NCI-H1417 (cell line): ENCODE results near the gene PFN2.

Source experiments
- DNase-seq, 3 experiments: peaks; one replicate each; lab custom pipeline; 2025; lab: John Stamatoyannopoulos, UW

Gene PFN2

DNA sequence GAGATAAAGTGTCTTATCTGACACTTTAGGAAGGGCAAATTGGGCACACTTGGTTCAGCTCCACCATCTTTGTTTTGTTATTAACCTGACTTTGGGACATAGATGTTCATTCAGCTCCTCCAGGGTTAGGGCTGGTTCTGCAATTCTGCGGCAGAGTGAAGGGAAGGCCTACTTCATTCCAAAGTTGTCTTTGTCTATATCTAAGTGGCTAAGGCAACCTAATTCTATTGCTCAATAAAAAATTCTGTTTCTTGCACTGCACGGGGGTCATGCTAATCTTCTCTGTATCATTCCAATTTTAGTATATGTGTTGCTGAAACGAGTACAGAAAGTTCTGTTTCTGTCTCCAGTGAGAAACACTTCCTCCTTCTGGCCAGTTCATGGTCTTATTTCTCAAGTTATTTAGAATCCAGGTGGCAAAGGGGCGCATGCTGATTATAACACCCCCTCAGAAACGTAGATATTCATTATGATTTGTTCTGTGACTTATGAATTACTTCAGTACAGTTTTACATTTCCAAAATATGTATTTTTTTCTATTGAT is 53.5 kb downstream of the PFN2 start:
- no peak for DNase-seq
